HG03439 (cell line): ENCODE data around the gene ERGIC1.
"Not testable (repeated sequence)": the region's sequence is repeated elsewhere in the genome, so short reads cannot be mapped to it uniquely, and the experiment has no call there.

Experiments used
- ATAC-seq: cut with Tn5 transposase; IDR thresholded peaks from one replicate; pipeline ENCODE4 v1.9.1; 2021; ENCODE audit warnings: mild to moderate bottlenecking, moderate library complexity; ENCODE audit not compliant: unreplicated experiment

ERGIC1 gene

DNA sequence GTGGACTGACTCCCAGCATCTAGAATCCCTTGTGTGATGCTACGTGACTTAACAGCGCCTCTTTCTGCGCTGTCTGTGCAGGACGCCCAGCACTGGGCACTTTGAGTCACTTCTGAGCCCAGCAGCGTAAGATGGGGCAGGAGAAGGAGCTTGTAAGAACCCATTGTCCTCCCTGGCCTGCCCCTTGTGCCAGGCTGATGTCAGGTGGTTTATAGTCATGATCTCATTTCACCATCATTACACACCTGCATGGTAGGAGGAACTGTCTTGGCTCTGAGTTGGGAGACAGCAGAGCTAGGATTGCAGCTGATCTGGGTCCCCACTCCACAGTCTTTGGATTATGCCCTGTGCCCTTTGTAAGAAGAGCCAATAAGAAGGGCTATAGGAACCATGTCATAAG is 12.2 kb downstream of the ERGIC1 start:
- ATAC-seq = no peak

DNA sequence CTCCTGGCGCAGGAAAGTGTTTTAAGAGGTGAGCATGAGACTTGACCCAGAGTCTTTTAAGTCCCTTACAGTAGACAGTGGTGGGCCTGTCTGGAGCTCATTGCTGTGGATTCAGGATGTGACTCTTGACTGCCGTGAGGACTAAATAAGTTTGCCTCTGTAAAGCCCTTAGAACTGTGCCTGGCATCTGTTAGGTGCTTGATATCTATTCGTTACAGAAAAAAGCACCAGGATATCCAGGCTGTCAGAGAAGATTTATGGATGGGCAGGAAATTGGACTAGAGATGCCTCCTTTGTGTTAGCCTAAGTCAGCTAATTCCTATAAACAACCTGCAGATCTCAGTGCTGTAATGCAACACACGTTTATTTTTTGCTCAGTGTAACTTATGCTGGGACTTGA is 12.6 kb downstream of the ERGIC1 start:
- no peak for ATAC-seq

DNA sequence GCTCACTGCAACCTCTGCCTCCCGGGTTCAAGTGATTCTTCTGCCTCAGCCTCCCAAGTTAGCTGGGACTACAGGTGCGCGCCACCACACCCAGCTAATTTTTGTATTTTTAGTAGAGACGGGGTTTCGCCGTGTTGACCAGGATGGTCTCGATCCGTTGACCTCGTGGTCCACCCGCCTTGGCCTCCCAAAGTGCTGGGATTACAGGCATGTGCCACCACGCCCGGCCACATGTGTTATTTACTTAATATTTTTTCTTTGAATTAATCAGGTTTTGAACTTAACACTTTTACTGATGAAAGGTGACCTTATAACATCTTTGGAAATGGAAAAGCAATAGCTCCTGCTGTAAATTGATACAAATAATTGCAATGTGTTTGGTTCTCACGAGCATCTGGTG is 13.5 kb downstream of the ERGIC1 start:
- ATAC-seq = not testable (repeated sequence)

DNA sequence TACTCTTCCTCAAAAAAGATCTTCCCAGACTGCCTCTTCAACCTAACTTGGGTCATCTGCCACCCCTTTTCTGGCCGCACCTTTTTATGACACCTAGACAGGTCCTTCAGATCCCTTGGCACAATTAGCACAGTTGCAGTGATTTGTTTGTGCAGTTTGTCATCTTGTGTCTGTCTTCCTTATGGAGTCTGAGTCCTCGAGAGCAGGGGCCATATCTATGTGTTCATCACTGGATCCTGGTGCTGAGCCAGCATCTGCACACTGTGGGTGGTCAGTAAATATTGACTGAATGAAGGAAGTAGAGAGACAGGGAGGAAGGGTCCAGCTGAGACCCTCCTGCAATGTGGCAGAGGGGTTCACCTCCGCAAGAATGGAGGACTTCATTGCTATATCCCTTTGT is 14.4 kb downstream of the ERGIC1 start:
- ATAC-seq = no peak

DNA sequence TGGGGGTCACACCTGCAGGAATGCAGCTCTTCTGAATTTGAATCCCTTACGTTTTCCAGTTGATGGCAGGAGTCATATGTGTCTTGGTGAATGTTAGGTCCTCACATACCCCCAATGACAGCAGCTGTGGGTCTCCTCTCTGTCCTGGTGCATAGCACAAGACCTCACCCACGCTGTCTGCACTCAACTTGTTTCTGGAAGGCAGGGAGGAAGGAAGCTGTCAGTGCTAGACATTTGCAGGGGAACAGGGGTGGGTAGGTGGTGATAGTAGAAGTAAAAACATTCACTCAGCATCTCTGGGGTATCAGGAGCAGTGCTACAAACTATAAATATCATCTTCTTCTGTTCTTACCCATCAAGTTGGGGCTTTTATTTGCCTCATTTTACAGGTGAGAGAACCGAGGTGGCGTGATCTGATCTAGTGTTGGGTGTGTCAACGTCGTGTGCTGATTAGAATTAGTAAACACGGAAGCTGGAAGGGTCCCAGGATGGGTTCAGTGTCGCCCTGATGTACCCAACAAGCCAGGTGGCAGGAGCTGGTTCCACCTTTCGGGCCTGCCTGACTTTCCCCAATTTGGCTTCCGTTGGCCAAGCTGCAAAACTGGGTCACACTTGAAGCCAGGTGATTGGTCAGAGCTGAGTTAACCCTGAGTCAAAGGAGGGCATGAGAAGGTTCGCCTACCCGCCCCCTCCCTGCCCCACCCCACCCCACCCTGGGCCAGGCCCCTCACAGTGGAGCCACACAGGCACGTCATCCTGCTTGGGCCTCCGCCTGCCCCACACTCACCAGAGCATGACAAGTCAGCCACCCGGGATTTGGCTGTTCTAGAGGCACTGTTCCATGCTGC is 15.8 kb downstream of the ERGIC1 start:
- peak; percentile 44 for ATAC-seq

DNA sequence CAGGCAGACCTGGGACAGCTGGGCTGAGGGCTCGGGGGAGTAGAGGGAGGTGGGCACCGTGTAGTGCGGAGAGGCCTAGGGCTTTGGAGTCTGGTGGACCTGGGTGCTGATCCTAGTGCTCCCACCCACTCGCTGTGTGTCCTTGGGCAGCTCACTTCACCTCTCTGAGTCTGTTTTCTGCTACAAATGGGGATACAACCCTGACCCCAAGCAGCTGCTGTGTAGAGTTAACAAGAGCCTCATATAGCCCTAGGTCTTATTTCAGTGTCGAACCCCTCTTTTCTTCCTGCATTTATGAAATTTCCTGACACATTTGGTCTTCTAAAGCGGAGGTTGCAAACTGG is 16.4 kb downstream of the ERGIC1 start:
- ATAC-seq = no peak

DNA sequence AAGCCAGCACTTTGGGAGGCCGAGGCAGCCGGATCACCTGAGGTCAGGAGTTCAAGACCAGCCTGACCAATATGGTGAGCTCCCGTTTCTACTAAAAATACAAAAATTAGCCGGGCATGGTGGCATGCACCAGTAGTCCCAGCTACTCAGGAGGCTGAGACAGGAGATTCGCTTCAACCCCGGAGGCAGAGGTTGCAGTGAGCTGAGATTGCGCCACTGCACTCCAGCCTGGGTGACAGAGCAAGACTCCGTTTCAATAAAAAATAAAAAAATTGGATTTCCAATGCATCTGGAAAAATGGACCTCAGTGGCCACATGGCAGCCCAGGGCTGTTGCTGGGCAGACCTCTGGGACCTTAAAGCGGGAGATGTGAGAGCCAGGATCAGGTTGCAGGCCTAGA is 17.2 kb downstream of the ERGIC1 start:
- ATAC-seq = not testable (repeated sequence)

DNA sequence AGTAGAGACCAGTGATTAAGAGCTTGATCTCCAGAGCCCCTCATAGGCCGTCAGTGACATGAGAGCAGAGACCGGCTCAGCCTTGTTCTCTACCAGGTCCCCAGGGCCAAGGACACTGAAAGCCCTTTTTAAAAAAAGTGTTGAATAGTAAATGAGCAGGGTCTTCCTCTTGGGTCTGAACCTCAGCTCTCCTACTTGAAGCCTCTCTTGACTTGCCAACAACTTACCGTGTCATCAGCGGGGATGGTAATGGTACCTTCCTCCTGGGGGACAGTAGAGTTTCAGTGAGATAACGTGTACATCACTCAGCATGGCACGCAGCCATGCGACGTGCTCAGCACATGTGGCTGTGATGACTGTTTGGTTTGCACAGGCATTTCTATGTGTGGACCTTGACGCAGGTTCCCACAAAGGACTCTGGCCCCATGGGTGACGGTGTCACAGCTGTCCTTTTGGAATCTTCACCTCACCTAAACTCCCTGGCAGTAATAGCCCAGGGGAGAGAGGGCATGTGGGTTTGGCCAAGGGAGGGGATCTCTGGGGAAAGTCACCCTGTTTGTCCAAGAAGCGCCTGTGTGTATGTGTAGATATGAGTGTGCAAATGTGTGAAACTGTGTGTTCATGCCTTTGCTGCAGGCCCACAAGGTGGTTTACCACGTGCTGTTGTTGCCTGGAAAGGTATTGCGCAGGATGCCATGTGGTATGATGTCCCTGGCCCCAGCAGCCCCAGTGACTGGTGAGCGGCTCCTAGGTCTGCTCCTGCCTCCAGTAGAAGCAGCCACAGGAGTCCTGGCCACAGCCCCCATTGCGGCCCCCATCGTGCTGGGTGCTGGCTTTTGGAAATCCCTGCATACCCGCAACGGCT is 18.7 kb downstream of the ERGIC1 start:
- ATAC-seq = no peak

DNA sequence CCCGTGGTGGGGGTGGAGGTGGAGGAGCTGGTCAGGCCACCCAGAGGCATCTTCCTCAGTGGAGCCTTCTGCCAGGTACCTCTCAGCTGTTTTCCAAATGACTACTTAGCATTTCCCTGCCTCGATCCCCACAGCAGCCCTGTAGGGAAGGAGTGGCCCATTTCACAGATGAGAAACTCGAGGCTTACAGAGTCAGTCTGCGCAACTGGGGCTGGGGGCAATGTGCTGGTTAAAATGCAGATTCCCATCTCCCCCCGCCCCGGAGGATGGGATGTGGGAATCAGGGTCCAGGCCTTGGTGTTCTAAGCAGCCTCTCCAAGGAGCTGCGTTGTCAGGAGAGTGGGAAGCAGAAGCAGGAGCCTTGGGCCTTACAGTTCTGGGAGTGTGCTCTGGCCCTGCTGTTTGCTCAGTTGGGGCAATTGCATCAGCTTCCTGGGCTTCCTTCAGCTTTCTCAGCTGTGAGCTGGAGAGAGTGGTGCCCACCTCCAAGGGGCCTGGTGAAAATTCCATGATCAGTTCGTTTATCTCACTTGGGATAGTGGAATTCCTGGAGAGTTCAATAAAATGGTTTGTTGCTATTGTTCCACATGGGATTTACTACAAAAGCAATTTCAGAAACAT is 19.4 kb downstream of the ERGIC1 start:
- no peak for ATAC-seq

DNA sequence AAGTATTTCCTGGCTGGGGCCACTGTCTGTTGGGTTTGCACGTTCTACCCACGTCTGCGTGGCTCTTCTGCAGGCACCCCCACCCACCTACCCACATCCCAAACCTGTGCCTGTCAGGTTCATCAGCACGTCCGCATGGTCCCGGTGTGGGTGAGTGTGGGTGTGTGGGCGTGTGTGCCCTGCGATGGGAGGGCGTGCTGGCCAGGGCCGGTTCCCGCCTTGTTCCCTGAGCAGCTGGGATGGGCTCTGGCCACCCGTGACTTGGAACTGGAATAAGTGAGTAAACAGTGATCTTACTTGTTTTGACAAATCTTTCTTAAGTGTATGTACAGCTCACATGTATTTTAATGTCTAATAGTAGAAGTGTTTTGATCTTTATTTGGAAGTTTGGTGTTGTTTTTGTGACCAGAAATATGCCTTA is 20.4 kb downstream of the ERGIC1 start:
- ATAC-seq = no peak

DNA sequence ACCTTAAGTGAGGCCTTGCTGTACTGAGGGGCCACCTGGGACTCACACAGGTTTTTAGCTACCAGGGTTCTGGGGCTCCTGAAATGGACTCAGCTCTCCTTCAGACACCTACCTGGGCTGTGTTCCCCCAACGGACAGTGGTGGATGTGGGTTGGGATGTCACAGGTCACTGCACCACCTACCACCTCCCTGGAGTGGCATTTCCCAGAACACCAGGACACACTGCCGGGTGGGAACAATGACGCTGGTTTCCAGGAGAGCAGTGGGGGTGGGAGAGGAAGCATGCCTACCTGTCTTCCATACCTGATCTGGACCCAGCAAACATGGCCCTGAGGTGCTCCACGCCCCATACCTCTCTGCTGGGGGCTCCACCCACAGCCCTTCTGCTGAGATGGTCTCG is 20.9 kb downstream of the ERGIC1 start:
- ATAC-seq = no peak

DNA sequence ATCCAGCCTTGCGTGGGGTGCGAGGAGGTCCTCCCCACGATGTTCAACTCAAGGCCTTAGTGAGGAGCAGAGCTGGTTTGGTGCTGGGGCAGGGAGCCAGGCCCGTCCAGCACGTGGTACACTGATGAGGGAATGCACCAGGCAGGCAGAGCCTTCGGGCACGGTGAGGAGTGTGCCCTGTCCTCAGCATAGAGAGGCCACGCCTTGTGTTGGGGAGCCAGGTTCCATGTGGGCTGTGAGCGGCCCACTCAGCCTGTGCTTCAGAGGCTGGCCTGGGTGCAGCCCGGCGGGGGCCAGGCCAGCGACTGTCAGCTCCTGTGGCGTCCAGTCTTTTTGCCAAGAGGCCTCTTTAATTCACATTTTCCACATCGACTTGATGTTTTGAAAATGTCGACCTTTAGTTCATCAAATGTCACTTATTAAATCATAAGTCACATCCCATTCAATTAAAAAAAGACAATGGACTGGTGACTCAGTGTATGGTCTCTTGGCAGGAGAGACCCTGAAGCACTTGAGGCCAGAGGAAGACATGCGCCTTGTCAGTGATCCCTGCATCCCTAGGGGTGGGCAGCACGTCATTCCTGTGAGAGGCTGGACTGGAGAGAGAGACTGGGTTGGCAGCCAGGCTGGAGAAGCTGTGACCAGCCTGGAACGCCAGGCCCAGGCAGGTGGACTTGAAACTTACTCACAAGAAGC is 21.7 kb downstream of the ERGIC1 start:
- no peak for ATAC-seq

DNA sequence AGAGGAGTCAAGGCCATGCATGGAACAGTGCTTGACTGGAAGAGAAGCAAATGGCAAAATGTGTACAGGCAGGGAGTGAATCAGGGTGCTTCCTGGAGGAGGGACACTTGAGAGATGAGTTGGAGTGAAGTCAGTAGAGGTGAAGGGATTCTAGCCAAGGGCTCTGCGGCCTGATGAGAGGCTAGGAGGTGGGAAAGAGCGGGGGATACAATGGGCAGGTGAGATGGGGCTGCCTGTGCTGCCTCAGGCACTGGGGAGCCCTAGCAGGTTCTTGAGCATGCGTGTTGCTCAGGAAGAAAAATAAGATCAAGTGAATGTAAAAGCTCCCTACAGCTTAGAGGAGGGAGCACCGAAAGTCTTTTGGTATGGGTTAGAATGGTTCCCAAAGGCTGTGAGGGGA is 22.3 kb downstream of the ERGIC1 start:
- ATAC-seq = no peak

DNA sequence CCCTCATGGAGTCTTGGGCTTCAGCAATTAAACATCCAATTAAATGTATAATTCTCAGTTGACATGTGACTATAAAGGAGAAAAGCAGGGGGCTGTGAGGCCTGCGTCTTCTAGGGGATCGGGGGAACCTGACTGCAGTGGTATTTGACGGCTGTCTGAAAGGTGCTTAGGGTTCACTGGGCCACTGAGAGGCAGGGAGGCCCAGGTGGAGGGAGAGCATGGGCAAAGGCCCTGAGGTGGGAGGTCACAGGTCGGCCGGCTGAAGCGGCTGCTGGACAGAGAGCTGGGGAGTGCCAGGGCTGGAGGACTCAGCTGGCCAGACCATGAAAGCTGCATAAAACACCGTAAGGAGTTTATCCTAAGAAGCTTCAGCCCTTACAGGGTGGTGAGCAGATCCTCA is 23.9 kb downstream of the ERGIC1 start:
- ATAC-seq = no peak

DNA sequence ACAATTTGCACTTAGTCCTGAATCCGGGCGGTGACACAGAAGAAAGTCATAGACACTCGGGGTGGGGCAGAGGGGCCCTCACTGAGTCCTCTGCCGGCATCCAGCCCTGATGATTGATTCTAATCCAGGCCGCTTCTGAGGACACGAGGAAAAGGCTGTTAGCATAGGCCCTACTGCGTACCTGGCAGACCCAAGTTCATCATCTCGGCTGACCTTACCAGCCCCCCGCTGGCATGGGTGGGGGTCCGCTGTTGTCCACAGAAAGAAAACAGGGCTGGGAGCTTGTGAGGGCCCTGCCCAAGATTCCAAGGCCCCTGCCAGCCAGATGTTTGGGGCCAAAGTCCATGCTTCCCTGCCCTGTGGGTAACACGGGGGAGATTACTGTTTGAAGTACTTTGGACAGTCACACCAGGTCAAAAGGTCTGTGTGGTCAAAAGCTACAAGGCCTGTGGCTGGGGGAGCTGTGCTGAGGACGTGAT is 24.5 kb downstream of the ERGIC1 start:
- no peak for ATAC-seq

DNA sequence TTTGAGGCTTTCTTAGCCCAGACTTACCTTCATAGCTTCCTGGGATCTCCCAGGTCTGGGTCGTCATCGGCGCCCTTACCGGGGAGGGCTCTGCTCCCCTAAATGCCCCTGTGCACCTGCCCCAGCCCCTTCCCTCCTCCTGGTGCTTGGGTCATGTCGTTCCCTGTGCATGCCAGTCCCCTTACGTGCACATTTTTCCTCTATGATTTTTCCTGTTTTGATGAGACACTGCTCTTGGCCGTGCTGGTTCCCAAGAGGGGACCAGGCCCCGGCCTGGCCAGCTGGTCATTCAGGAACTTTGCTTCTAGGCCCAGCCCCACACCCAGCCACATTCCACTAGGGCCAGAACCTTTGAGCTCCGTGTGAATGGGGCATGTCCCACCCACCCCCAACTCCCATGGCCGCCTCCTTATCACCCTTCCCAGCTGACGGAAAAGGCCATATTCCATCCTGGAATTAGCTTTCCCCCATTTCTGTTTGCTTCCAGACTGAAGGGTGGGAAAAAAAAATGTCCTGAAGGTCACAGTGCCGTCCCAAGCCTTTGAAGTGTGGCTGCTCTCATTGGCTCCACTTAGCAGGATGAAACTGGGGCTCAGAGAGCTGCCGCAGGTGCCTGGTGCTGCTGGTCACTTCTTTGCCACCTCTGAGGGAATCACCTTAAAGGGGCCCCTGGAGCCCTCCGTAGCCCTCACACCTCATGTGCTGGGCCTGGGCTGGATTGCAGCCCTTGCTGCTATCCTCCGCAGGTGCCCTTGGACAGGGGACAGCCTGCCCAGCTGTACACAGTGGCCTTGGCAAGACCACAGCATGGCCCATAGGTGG is 25.1 kb downstream of the ERGIC1 start:
- ATAC-seq = no peak

DNA sequence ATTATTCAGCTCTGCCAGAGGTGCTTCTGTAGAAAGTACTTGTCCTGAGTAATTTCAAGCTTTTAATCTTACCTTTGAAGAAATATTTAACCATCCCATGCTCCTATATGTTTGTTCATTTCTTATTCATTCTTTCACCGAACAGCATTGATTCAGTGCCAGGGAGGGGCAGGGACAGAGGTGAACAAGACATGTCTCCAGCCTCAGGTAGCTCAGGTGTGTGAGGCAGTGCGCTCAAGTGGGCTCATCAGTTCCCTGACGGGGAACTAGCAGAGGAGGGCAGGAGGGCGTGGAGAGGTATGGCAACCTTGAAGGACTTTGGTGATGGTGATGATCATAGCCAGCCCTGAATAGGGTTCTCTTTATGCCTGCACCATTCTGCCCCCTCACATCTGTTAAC is 25.9 kb downstream of the ERGIC1 start:
- ATAC-seq = no peak

DNA sequence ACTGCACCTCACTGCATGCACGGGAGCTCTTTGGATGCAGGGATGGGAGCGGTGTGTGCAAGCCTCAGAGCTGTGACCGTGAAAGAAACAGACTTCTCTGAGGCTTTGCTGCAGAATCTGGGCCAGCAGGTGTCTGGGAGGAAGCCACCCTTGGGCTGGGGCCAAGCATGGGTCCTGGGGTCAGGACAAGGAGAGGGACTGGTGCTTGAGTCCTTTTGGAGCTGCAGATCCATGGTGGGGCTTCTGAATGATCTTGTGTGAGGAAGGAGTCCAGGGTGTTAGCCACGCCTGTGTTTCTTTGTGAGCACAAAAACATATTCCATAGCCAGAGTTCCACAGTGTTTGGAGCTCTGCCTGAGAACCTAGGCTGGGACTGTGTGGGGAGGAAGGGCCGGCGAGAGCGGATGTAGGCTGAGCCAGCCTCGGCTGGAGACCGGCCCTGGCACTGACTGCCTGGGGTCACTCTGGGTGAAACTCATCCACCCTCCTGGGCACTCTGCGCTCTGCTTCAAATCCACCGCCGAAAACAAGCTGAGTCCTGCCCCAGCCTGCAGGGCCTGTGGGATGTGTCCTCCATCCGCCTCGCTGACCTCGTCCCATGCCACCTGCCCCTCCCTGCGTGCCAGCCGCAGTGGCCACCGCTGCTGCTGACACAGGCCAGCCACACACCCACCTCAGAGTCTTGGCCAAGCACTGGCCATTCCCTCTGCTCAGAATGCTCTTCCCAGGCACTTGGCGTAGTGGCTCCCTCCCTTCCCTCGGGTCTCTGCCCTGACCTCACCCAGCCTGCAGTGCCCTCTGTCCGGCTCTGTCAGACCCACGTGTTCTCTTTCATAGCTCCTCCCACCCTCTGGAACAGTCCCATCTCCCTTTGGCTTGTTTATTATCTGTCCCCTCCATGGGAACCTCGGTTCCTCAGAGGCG is 26.7 kb downstream of the ERGIC1 start:
- ATAC-seq = no peak

DNA sequence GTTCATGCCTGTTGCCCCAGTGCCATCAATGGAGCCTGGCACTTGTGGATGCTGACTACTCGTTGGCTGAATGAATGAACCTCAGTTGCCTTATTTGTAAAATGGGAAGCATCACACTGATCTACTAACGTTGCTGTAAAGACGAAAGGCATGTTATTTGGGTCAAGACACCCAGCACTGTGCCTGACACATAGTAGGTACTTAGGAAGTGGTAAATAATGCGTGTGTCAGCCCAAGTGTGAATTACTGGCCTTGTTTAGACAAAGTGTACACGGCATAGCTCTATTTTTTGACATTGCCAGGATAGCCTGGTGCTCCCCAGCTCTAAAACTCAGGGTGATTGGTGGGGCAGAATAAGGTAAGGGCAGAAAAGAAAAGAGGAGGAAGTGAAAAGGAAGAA is 27.4 kb downstream of the ERGIC1 start:
- no peak for ATAC-seq
